ENCODE measurements around the gene PLCE1.

PLCE1 gene

GRCh38 chr10:94018107-94018506 is 24.4 kb downstream of the PLCE1 start:
- TF ChIP-seq CTCF (conservative IDR thresholded peaks at IDR 0.05) (no peak), ZFX (IDR thresholded peaks at IDR 0.05) (no peak)
- H3K27ac ChIP-seq: no peak overlapping the region

- no peak overlapping the region for H3K27ac ChIP-seq
Observed at GRCh38 chr10:94023906-94024305, 30.2 kb downstream of the PLCE1 start.

GRCh38 chr10:94024407-94024806 is 30.7 kb downstream of the PLCE1 start:
- no peak overlapping the region for H3K27ac ChIP-seq

More at GRCh38 chr10:94023906-94024305, 30.2 kb downstream of the PLCE1 start:
- no peak for TF ChIP-seq CTCF (conservative IDR thresholded peaks at IDR 0.05)
- no peak for TF ChIP-seq ZFX (IDR thresholded peaks at IDR 0.05)

GRCh38 chr10:94025806-94026205 is 32.1 kb downstream of the PLCE1 start:
- TF ChIP-seq CTCF (conservative IDR thresholded peaks at IDR 0.05) (no peak), ZFX (IDR thresholded peaks at IDR 0.05) (no peak)

More at GRCh38 chr10:94024407-94024806, 30.7 kb downstream of the PLCE1 start:
- TF ChIP-seq CTCF (conservative IDR thresholded peaks at IDR 0.05): no peak
- no peak for TF ChIP-seq ZFX (IDR thresholded peaks at IDR 0.05)

GRCh38 chr10:94027197-94027596 is 33.5 kb downstream of the PLCE1 start:
- TF ChIP-seq CTCF (conservative IDR thresholded peaks at IDR 0.05) (no peak), ZFX (IDR thresholded peaks at IDR 0.05) (no peak)
- no peak overlapping the region for H3K27ac ChIP-seq

More at GRCh38 chr10:94025806-94026205, 32.1 kb downstream of the PLCE1 start:
- no peak overlapping the region for H3K27ac ChIP-seq

- TF ChIP-seq CTCF (conservative IDR thresholded peaks at IDR 0.05): no peak
- no peak for TF ChIP-seq ZFX (IDR thresholded peaks at IDR 0.05)
Observed at GRCh38 chr10:94029955-94030354, 36.2 kb downstream of the PLCE1 start.

GRCh38 chr10:94035982-94036765 is 42.4 kb downstream of the PLCE1 start:
- no peak overlapping the region for H3K27ac ChIP-seq
- TF ChIP-seq ZFX (IDR thresholded peaks at IDR 0.05) (no peak), CTCF (conservative IDR thresholded peaks at IDR 0.05) (no peak)

More at GRCh38 chr10:94029955-94030354, 36.2 kb downstream of the PLCE1 start:
- no peak overlapping the region for H3K27ac ChIP-seq

Measured in C4-2B (cell line).